ENCODE results near the gene ATP13A2. TPM values are rescaled to one million over a fixed set of nuclear protein-coding genes. Genes with fewer than 3 reads are reported as not detected.
A peak's percentile ranks its signal among the peaks of the same experiment; 100 is the strongest.

Gene ATP13A2, protein sequence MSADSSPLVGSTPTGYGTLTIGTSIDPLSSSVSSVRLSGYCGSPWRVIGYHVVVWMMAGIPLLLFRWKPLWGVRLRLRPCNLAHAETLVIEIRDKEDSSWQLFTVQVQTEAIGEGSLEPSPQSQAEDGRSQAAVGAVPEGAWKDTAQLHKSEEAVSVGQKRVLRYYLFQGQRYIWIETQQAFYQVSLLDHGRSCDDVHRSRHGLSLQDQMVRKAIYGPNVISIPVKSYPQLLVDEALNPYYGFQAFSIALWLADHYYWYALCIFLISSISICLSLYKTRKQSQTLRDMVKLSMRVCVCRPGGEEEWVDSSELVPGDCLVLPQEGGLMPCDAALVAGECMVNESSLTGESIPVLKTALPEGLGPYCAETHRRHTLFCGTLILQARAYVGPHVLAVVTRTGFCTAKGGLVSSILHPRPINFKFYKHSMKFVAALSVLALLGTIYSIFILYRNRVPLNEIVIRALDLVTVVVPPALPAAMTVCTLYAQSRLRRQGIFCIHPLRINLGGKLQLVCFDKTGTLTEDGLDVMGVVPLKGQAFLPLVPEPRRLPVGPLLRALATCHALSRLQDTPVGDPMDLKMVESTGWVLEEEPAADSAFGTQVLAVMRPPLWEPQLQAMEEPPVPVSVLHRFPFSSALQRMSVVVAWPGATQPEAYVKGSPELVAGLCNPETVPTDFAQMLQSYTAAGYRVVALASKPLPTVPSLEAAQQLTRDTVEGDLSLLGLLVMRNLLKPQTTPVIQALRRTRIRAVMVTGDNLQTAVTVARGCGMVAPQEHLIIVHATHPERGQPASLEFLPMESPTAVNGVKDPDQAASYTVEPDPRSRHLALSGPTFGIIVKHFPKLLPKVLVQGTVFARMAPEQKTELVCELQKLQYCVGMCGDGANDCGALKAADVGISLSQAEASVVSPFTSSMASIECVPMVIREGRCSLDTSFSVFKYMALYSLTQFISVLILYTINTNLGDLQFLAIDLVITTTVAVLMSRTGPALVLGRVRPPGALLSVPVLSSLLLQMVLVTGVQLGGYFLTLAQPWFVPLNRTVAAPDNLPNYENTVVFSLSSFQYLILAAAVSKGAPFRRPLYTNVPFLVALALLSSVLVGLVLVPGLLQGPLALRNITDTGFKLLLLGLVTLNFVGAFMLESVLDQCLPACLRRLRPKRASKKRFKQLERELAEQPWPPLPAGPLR
- 10 to 100 TPM; 42.7 to 62.0 (median 47.3) TPM for total RNA-seq

GRCh38 chr1:17011439-17012307, at the start of gene ATP13A2:
Gene ATP13A2, minus strand, starts transcription at chr1:17011928. Its CDS starts 190 bp downstream, at chr1:17011738.
- Histone ChIP-seq H3K4me1 (peaks cover 32% of the 10 kb centered on the region), H3K4me3 (peak within 1 kb of the TSS; percentile 92), H3K27me3 (no peaks in the 10 kb centered on the region), H3K36me3 (no peaks in the 10 kb centered on the region), H3K9me3 (no peaks in the 10 kb centered on the region), H3K27ac (peak within 1 kb of the TSS; percentile 24)
- TF ChIP-seq POLR2AphosphoS5 (IDR thresholded peaks at IDR 0.05) (peak in 1 of 3 donors; percentile 50), EP300 (IDR thresholded peaks at IDR 0.05) (no peak), POLR2A (IDR thresholded peaks at IDR 0.05) (peak in 1 of 2 donors; percentile 49)
- TF ChIP-seq, protein P1, sequence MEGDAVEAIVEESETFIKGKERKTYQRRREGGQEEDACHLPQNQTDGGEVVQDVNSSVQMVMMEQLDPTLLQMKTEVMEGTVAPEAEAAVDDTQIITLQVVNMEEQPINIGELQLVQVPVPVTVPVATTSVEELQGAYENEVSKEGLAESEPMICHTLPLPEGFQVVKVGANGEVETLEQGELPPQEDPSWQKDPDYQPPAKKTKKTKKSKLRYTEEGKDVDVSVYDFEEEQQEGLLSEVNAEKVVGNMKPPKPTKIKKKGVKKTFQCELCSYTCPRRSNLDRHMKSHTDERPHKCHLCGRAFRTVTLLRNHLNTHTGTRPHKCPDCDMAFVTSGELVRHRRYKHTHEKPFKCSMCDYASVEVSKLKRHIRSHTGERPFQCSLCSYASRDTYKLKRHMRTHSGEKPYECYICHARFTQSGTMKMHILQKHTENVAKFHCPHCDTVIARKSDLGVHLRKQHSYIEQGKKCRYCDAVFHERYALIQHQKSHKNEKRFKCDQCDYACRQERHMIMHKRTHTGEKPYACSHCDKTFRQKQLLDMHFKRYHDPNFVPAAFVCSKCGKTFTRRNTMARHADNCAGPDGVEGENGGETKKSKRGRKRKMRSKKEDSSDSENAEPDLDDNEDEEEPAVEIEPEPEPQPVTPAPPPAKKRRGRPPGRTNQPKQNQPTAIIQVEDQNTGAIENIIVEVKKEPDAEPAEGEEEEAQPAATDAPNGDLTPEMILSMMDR (IDR thresholded peaks at IDR 0.05): no peak
- under 1% methylated on average over 39 of the region's 94 CpGs for WGBS
- peak in 1 of 2 donors; percentile 86 for DNase-seq (ENCODE audit: low spot score in 2 of 2)

GRCh38 chr1:17061486-17061885, 49.8 kb upstream of the ATP13A2 start:
- 78% methylated on average over 3 of the region's 3 CpGs for WGBS
- Histone ChIP-seq H3K27ac (no peak overlapping the region), H3K27me3 (no peaks in the 10 kb centered on the region), H3K9me3 (no peaks in the 10 kb centered on the region), H3K4me1 (no peaks in the 10 kb centered on the region), H3K36me3 (no peaks in the 10 kb centered on the region), H3K4me3 (no peak overlapping the region)
- no peak for DNase-seq (ENCODE audit: low spot score in 2 of 2)
- TF ChIP-seq, protein P1 (IDR thresholded peaks at IDR 0.05): no peak
- no peak for TF ChIP-seq POLR2AphosphoS5 (IDR thresholded peaks at IDR 0.05)
- TF ChIP-seq EP300 (IDR thresholded peaks at IDR 0.05): no peak
- TF ChIP-seq POLR2A (IDR thresholded peaks at IDR 0.05): no peak

DNA sequence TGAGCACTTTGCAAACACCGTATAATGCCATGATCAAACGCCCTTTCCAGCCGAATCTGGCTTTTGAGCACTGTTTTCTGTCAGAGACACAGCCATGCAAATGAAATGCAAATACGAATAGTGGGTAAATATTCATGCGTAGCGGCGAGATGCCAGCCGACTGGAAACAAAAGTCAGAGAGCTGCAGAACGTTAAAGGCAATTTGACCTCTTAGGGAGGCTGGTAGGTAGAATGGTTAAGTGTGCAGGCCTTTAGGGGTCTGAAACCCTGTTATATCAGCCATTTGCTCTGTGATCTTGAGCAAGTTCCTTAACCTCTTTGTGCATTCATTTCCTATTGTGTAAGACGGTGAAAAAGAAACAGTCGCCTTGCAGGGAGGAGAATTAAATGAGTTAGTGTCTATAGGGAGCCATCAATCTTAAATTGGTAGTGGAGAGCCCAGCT, 48.6 kb upstream of the ATP13A2 start:
- H3K4me3 ChIP-seq: no peak overlapping the region
- H3K9me3 ChIP-seq: no peaks in the 10 kb centered on the region
- no peaks in the 10 kb centered on the region for H3K4me1 ChIP-seq
- TF ChIP-seq EP300 (IDR thresholded peaks at IDR 0.05): no peak
- TF ChIP-seq POLR2AphosphoS5 (IDR thresholded peaks at IDR 0.05): no peak
- TF ChIP-seq, protein P1 (IDR thresholded peaks at IDR 0.05): no peak
- TF ChIP-seq POLR2A (IDR thresholded peaks at IDR 0.05): no peak
- no peak for DNase-seq (ENCODE audit: low spot score in 2 of 2)
- H3K27ac ChIP-seq: no peak overlapping the region
- WGBS: 59% methylated on average over 11 of the region's 11 CpGs
- H3K36me3 ChIP-seq: no peaks in the 10 kb centered on the region
- H3K27me3 ChIP-seq: no peaks in the 10 kb centered on the region

DNA sequence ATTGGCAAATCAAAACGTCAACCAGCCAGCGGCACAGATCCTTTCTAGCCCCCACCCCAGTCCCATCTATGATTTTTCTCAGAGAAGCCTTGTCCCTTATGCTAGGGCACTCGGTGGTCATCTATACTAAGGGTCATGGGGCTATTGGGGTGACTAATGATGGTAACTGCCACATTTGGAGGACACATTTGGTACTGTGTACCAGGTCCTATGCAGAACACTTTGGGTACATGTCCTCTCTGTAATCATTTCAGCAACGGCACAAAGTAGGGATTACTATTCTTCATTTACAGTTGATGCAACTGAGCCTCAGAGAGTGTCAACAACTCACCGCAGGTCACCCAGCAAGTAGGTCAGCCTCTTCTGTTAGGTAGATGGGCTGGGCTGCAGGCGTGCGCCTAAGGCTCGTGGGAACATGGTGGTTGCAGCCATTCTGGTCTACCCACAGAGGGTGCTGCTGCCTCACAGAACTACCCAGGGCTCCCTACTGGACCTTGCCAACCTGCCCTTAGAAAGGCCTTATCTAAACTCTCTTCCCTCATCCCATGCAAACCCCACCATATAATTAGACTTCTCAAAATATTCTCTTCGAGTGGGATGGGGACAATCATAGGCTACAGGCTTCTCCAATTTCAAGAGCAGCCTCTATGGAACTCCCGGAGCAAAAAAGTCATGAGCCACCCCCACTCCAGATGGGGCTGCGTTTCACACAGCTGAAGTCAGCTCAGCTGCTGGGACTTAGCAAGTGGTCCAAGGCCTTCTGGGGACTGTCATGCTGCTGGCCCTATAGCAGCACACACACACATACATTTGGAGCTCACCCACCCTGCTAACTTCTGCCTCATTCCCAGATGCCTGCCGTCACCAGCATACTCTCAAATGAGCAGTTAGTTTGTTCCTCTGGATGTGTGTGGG, 47.9 kb upstream of the ATP13A2 start:
- Histone ChIP-seq H3K36me3 (no peaks in the 10 kb centered on the region), H3K27ac (no peak overlapping the region), H3K4me3 (no peak overlapping the region), H3K9me3 (no peaks in the 10 kb centered on the region), H3K27me3 (no peaks in the 10 kb centered on the region), H3K4me1 (no peaks in the 10 kb centered on the region)
- no peak for DNase-seq (ENCODE audit: low spot score in 2 of 2)
- TF ChIP-seq POLR2AphosphoS5 (IDR thresholded peaks at IDR 0.05) (no peak), EP300 (IDR thresholded peaks at IDR 0.05) (no peak), POLR2A (IDR thresholded peaks at IDR 0.05) (no peak)
- TF ChIP-seq, protein P1 (IDR thresholded peaks at IDR 0.05): peak; percentile 40 to 59
- WGBS: 43% methylated on average over 9 of the region's 12 CpGs
